Neural cell (in vitro differentiated cells): ENCODE measurements around the gene ADH4. TPM values are rescaled to one million over a fixed set of nuclear protein-coding genes. Genes with fewer than 3 reads are reported as not detected.

Experiments used
- H2AFZ ChIP-seq: fragments of 200-600, 300-800 bp; sonication (generic), shearing (Covaris generic); 2 replicates; pipeline ENCODE4 v1.6.0; 2014; ENCODE audit warnings: low read depth, mild to moderate bottlenecking, antibody characterized with exemption, low read length, moderate library complexity
- H3F3A ChIP-seq: fragments of 200-600 bp; shearing (Covaris generic); 2 replicates; pipeline ENCODE4 v1.6.1; 2016; ENCODE audit warnings: mild to moderate bottlenecking, moderate library complexity, mixed read lengths, antibody characterized with exemption, low read length; ENCODE audit not compliant: insufficient read depth, poor library complexity, severe bottlenecking
- H3K27ac ChIP-seq: fragments of 200-600, 300-800 bp; sonication (generic), shearing (Covaris generic); 2 replicates; pipeline ENCODE4 v1.5.1; 2014; ENCODE audit warnings: mild to moderate bottlenecking, low read length, moderate library complexity
- H3K27me3 ChIP-seq: fragments of 300-800, 200-600 bp; sonication (generic), shearing (Covaris generic); 2 replicates; pipeline ENCODE4 v1.6.0; 2014; ENCODE audit warnings: mild to moderate bottlenecking, low read depth, low read length, moderate library complexity; ENCODE audit not compliant: insufficient read depth
- H3K36me3 ChIP-seq: fragments of 300-800, 200-600 bp; sonication (generic), shearing (Covaris generic); 2 replicates; pipeline ENCODE4 v1.5.1; 2014; ENCODE audit warnings: mild to moderate bottlenecking, antibody characterized with exemption, low read length, moderate library complexity; ENCODE audit not compliant: insufficient read depth
- H3K4me2 ChIP-seq: fragments of 300-800, 200-600 bp; sonication (generic), shearing (Covaris generic); 2 replicates; pipeline ENCODE4 v1.6.0; 2014; ENCODE audit warnings: mild to moderate bottlenecking, low read length
- H3K4me3 ChIP-seq: fragments of 300-800, 200-600 bp; sonication (generic), shearing (Covaris generic); 2 replicates; pipeline ENCODE4 v1.5.1; 2014; ENCODE audit warnings: mild to moderate bottlenecking, low read length, moderate library complexity
- H3K79me2 ChIP-seq: fragments of 200-600 bp; shearing (Covaris generic); replicated peaks from 2 replicates; pipeline ENCODE4 v1.6.0; 2014; ENCODE audit warnings: mild to moderate bottlenecking, low read length, moderate library complexity; ENCODE audit not compliant: insufficient read depth
- H3K9ac ChIP-seq: fragments of 300-800, 200-600 bp; sonication (generic), shearing (Covaris generic); 2 replicates; pipeline ENCODE4 v1.6.1; 2016; ENCODE audit warnings: mild to moderate bottlenecking, low read length, mixed read lengths
- H3K9me2 ChIP-seq: fragments of 200-600 bp; shearing (Covaris generic); 2 replicates; pipeline ENCODE4 v1.6.1; 2016; ENCODE audit warnings: mild to moderate bottlenecking, low read length, mixed read lengths; ENCODE audit not compliant: insufficient read depth
- H3K9me3 ChIP-seq: fragments of 200-600, 300-800 bp; sonication (generic), shearing (Covaris generic); 2 replicates; pipeline ENCODE4 v1.6.1; 2016; ENCODE audit warnings: mild to moderate bottlenecking, mixed run types, low read length, moderate library complexity, mixed read lengths
- H4K20me1 ChIP-seq: fragments of 200-600 bp; shearing (Covaris generic); 2 replicates; pipeline ENCODE4 v1.6.1; 2016; ENCODE audit warnings: mild to moderate bottlenecking, mixed run types; ENCODE audit not compliant: insufficient read depth
- EP300 ChIP-seq: fragments of 450-650 bp; conservative IDR thresholded peaks from 2 replicates; pipeline ENCODE4 v1.6.1; 2014; ENCODE audit warnings: antibody characterized with exemption, mild to moderate bottlenecking, moderate library complexity; ENCODE audit not compliant: poor library complexity, severe bottlenecking
- EZH2 ChIP-seq: fragments of 200-600, 300-800 bp; shearing (Covaris generic), sonication (generic); IDR thresholded peaks from 2 replicates; pipeline ENCODE4 v1.6.1; 2014; ENCODE audit warnings: antibody characterized with exemption, low read length, borderline replicate concordance, mild to moderate bottlenecking; ENCODE audit not compliant: insufficient read depth, poor library complexity, severe bottlenecking
- MXI1 ChIP-seq: fragments of 450-650 bp; conservative IDR thresholded peaks from 2 replicates; pipeline ENCODE4 v1.6.1; 2014; ENCODE audit warnings: antibody characterized with exemption, mild to moderate bottlenecking; ENCODE audit not compliant: poor library complexity, severe bottlenecking
- POLR2AphosphoS5 ChIP-seq: IDR thresholded peaks from 2 replicates; pipeline ENCODE4 v1.6.1; 2012
- RAD21 ChIP-seq: fragments of 450-650 bp; conservative IDR thresholded peaks from 2 replicates; pipeline ENCODE4 v1.6.1; 2014; ENCODE audit warnings: antibody characterized with exemption, mild to moderate bottlenecking, moderate library complexity
- SMC3 ChIP-seq: fragments of 450-650 bp; conservative IDR thresholded peaks from 2 replicates; pipeline ENCODE4 v1.6.1; 2014; ENCODE audit warnings: antibody characterized with exemption, mild to moderate bottlenecking, moderate library complexity; ENCODE audit not compliant: poor library complexity
- TAF1 ChIP-seq: IDR thresholded peaks from 2 replicates; pipeline ENCODE4 v1.6.1; 2012; ENCODE audit warnings: low read depth
- polyA plus RNA-seq: library from polyadenylated mRNA; depleted of rRNA; stranded (reverse); fragments of >200 nt; gene quantifications from 2 replicates; pipeline ENCODE4 v1.2.3, GENCODE V29; 2014
- TF ChIP-seq, protein P1 (sequence below): fragments of 450-650 bp; IDR thresholded peaks from 2 replicates; pipeline ENCODE4 v1.5.1; 2014; ENCODE audit warnings: antibody characterized with exemption, mild to moderate bottlenecking, moderate library complexity; ENCODE audit not compliant: poor library complexity, severe bottlenecking
- TF ChIP-seq, protein P2 (sequence below): IDR thresholded peaks from 2 replicates; pipeline ENCODE4 v1.6.1; 2012; ENCODE audit warnings: borderline replicate concordance

The ADH4 gene
- polyA plus RNA-seq, 1 donor from 2014 or later: not detected

DNA sequence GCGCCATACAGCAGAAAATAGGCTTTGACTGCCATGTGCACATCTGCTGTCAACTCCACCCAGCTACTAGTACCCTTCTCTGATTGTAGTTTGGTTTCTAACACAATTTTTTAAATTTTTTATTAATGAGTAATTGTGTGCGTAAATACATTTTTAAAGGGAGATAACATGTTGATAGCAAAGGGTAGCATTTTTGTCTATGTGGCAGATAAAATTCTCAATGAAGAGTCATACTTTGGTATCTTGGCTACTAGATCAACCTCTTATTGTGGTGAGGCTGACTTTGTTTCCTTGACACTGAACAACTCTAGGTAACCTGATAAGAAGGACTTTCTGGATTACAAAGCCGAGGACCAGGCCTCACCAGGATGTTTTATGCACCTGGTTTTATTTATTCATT is 9.5 kb downstream of the ADH4 start:
- H3K4me2 ChIP-seq: no peak overlapping the region
- H3K9me3 ChIP-seq: no peaks in the 10 kb centered on the region
- H3K9me2 ChIP-seq: no peaks in the 10 kb centered on the region
- H3K27me3 ChIP-seq: no peaks in the 10 kb centered on the region
- H3K4me3 ChIP-seq: no peak overlapping the region
- H4K20me1 ChIP-seq: no peaks in the 10 kb centered on the region
- TF ChIP-seq EP300 (no peak), TAF1 (no peak), MXI1 (no peak), EZH2 (no peak), SMC3 (no peak), RAD21 (no peak), POLR2AphosphoS5 (no peak)
- TF ChIP-seq, protein P1, sequence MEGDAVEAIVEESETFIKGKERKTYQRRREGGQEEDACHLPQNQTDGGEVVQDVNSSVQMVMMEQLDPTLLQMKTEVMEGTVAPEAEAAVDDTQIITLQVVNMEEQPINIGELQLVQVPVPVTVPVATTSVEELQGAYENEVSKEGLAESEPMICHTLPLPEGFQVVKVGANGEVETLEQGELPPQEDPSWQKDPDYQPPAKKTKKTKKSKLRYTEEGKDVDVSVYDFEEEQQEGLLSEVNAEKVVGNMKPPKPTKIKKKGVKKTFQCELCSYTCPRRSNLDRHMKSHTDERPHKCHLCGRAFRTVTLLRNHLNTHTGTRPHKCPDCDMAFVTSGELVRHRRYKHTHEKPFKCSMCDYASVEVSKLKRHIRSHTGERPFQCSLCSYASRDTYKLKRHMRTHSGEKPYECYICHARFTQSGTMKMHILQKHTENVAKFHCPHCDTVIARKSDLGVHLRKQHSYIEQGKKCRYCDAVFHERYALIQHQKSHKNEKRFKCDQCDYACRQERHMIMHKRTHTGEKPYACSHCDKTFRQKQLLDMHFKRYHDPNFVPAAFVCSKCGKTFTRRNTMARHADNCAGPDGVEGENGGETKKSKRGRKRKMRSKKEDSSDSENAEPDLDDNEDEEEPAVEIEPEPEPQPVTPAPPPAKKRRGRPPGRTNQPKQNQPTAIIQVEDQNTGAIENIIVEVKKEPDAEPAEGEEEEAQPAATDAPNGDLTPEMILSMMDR: no peak
- TF ChIP-seq, protein P2, sequence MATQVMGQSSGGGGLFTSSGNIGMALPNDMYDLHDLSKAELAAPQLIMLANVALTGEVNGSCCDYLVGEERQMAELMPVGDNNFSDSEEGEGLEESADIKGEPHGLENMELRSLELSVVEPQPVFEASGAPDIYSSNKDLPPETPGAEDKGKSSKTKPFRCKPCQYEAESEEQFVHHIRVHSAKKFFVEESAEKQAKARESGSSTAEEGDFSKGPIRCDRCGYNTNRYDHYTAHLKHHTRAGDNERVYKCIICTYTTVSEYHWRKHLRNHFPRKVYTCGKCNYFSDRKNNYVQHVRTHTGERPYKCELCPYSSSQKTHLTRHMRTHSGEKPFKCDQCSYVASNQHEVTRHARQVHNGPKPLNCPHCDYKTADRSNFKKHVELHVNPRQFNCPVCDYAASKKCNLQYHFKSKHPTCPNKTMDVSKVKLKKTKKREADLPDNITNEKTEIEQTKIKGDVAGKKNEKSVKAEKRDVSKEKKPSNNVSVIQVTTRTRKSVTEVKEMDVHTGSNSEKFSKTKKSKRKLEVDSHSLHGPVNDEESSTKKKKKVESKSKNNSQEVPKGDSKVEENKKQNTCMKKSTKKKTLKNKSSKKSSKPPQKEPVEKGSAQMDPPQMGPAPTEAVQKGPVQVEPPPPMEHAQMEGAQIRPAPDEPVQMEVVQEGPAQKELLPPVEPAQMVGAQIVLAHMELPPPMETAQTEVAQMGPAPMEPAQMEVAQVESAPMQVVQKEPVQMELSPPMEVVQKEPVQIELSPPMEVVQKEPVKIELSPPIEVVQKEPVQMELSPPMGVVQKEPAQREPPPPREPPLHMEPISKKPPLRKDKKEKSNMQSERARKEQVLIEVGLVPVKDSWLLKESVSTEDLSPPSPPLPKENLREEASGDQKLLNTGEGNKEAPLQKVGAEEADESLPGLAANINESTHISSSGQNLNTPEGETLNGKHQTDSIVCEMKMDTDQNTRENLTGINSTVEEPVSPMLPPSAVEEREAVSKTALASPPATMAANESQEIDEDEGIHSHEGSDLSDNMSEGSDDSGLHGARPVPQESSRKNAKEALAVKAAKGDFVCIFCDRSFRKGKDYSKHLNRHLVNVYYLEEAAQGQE: no peak
- H3K36me3 ChIP-seq: no peaks in the 10 kb centered on the region
- no peak overlapping the region for H2AFZ ChIP-seq
- no peak overlapping the region for H3K9ac ChIP-seq
- no peaks in the 10 kb centered on the region for H3K79me2 ChIP-seq
- no peak overlapping the region for H3K27ac ChIP-seq
- H3F3A ChIP-seq: no peaks in the 10 kb centered on the region

DNA sequence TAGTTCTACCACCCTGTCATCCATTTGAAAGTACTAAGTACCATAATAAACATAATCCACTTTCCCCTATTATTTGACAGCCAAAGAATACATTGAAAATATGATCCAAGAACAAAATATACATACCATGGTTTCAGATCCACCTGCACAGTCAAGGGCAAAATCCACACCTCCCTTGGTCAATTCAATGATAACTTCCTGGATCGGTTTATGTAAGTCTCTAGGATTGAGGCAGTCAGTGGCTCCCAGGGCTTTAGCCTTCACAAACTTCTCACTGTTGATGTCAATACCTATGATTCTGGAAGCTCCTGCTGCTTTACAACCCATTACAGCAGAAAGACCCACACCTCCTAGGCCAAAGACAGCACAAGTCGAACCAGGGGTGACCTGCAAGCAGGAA is 12.7 kb downstream of the ADH4 start:
- Histone ChIP-seq H3K9ac (no peak overlapping the region), H4K20me1 (no peaks in the 10 kb centered on the region), H3K36me3 (no peaks in the 10 kb centered on the region), H3K9me3 (no peaks in the 10 kb centered on the region), H3K4me2 (no peak overlapping the region), H3K27ac (no peak overlapping the region), H2AFZ (no peak overlapping the region), H3K4me3 (no peak overlapping the region), H3F3A (no peaks in the 10 kb centered on the region), H3K79me2 (no peaks in the 10 kb centered on the region), H3K9me2 (no peaks in the 10 kb centered on the region), H3K27me3 (no peaks in the 10 kb centered on the region)
- TF ChIP-seq, protein P1: no peak
- TF ChIP-seq, protein P2: no peak
- no peak for TF ChIP-seq EP300
- TF ChIP-seq RAD21: no peak
- TF ChIP-seq TAF1: no peak
- TF ChIP-seq MXI1: no peak
- no peak for TF ChIP-seq EZH2
- no peak for TF ChIP-seq SMC3
- TF ChIP-seq POLR2AphosphoS5: no peak
